ENCODE data around the gene TLCD4.
A peak's percentile ranks its signal among the peaks of the same experiment; 100 is the strongest.

TLCD4 gene

DNA sequence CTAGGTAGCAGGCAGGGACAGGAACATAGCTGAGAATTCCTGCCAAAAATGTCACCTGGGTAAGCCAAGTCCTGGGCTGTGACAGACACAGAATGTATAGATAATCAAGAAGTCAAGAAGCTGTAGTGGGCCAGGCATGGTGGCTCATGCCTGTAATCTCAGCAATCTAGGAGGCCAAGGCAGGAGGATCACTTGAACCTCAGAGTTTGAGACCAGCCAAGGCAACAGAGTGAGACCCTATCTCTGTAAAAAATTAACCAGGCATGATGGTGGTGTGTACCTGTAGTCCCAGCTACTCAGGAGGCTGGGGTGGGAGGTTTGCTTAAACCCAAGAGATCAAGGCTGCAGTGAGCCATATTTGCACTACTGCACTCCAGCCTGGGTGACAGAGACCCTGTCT lies 41.1 kb upstream of the TLCD4 start:
- no peaks in the 10 kb centered on the region for H3K9me3 ChIP-seq (ENCODE audit: insufficient read depth, low read length)
- H3K9ac ChIP-seq (ENCODE audit: low read length), result no peak overlapping the region
- no peaks in the 10 kb centered on the region for H3K36me3 ChIP-seq (replicated peaks; ENCODE audit: low read depth, low read length)
- H3K4me2 ChIP-seq (ENCODE audit: low read length), result no peak overlapping the region
- H3K27me3 ChIP-seq (ENCODE audit: low read depth, low read length), result 0 out of 2 replicates have a peak, but pooled peaks cover 4% of the 10 kb centered on the region
- no peak overlapping the region for H3K27ac ChIP-seq (ENCODE audit: low read length)
- H2AFZ ChIP-seq (ENCODE audit: low read depth, low read length), result no peak overlapping the region
- H3K79me2 ChIP-seq (ENCODE audit: low read length), result no peaks in the 10 kb centered on the region
- no peaks in the 10 kb centered on the region for H4K20me1 ChIP-seq (ENCODE audit: insufficient read depth, low read length)
- H3K4me1 ChIP-seq (ENCODE audit: low read length), result peaks cover 10% of the 10 kb centered on the region
- no peak overlapping the region for H3K4me3 ChIP-seq (ENCODE audit: low read length)
- TF ChIP-seq EZH2phosphoT487 (IDR thresholded peaks at IDR 0.05; ENCODE audit: low read depth), result no peak
- TF ChIP-seq, protein P1, sequence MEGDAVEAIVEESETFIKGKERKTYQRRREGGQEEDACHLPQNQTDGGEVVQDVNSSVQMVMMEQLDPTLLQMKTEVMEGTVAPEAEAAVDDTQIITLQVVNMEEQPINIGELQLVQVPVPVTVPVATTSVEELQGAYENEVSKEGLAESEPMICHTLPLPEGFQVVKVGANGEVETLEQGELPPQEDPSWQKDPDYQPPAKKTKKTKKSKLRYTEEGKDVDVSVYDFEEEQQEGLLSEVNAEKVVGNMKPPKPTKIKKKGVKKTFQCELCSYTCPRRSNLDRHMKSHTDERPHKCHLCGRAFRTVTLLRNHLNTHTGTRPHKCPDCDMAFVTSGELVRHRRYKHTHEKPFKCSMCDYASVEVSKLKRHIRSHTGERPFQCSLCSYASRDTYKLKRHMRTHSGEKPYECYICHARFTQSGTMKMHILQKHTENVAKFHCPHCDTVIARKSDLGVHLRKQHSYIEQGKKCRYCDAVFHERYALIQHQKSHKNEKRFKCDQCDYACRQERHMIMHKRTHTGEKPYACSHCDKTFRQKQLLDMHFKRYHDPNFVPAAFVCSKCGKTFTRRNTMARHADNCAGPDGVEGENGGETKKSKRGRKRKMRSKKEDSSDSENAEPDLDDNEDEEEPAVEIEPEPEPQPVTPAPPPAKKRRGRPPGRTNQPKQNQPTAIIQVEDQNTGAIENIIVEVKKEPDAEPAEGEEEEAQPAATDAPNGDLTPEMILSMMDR (IDR thresholded peaks at IDR 0.05; ENCODE audit: low read depth, low read length), result no peak

DNA sequence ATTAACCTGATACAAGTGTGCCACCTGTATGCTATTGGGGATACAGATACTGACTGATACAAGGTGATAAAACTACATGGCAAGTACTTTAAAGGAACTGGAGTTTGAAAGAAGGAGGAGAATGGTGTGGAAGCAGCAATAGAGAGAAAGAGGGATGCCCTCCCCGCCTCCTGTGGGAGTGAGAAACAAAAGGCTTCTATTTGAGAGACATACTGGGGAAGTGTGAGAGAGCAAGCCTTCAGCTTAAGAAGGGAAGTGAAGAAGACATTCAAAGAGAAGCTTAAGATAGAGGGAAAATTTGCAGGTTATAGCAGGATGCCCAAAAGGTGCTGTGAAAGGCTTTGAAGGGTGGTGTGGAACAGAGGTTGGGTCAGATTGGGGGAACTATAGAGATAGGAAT lies 36.7 kb upstream of the TLCD4 start:
- Histone ChIP-seq H3K79me2 (ENCODE audit: low read length) (no peaks in the 10 kb centered on the region), H3K9me3 (ENCODE audit: insufficient read depth, low read length) (no peaks in the 10 kb centered on the region), H2AFZ (ENCODE audit: low read depth, low read length) (no peak overlapping the region), H3K9ac (ENCODE audit: low read length) (no peak overlapping the region), H3K27me3 (ENCODE audit: low read depth, low read length) (0 out of 2 replicates have a peak, but pooled peaks cover 4% of the 10 kb centered on the region), H3K36me3 (replicated peaks; ENCODE audit: low read depth, low read length) (no peaks in the 10 kb centered on the region), H3K4me3 (ENCODE audit: low read length) (no peak overlapping the region), H3K4me2 (ENCODE audit: low read length) (no peak overlapping the region), H4K20me1 (ENCODE audit: insufficient read depth, low read length) (no peaks in the 10 kb centered on the region), H3K4me1 (ENCODE audit: low read length) (peaks cover 10% of the 10 kb centered on the region; the same call in 1 of the 2 replicates), H3K27ac (ENCODE audit: low read length) (no peak overlapping the region)
- TF ChIP-seq, protein P1 (IDR thresholded peaks at IDR 0.05; ENCODE audit: low read depth, low read length), result no peak
- TF ChIP-seq EZH2phosphoT487 (IDR thresholded peaks at IDR 0.05; ENCODE audit: low read depth), result no peak

DNA sequence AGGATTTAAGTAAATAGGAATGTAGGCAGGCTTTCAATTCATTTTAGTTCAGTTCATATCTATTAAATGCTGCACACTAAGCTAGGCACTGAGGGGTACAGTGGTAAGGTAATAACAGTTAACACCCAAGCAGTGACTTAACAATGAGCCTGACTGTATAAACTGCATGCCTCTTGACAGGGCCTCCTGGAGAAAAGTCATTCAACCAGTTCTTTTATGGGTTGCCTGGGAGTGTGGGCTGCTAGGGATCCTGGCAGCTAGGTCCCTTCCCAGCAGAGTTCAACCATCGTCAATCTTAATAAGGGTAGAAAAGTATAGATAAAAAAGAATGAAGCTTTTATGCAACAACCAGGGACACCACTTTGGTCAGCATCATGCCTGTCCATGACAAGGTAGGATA lies 36.3 kb upstream of the TLCD4 start:
- Histone ChIP-seq H3K4me3 (ENCODE audit: low read length) (no peak overlapping the region), H3K9ac (ENCODE audit: low read length) (no peak overlapping the region), H3K4me2 (ENCODE audit: low read length) (no peak overlapping the region), H2AFZ (ENCODE audit: low read depth, low read length) (no peak overlapping the region), H3K27ac (ENCODE audit: low read length) (no peak overlapping the region), H3K79me2 (ENCODE audit: low read length) (no peaks in the 10 kb centered on the region), H3K4me1 (ENCODE audit: low read length) (peaks cover 10% of the 10 kb centered on the region; the same call in 1 of the 2 replicates), H3K9me3 (ENCODE audit: insufficient read depth, low read length) (no peaks in the 10 kb centered on the region), H3K27me3 (ENCODE audit: low read depth, low read length) (0 out of 2 replicates have a peak, but pooled peaks cover 4% of the 10 kb centered on the region), H3K36me3 (replicated peaks; ENCODE audit: low read depth, low read length) (no peaks in the 10 kb centered on the region), H4K20me1 (ENCODE audit: insufficient read depth, low read length) (no peaks in the 10 kb centered on the region)
- TF ChIP-seq, protein P1 (IDR thresholded peaks at IDR 0.05; ENCODE audit: low read depth, low read length), result no peak
- TF ChIP-seq EZH2phosphoT487 (IDR thresholded peaks at IDR 0.05; ENCODE audit: low read depth), result no peak

DNA sequence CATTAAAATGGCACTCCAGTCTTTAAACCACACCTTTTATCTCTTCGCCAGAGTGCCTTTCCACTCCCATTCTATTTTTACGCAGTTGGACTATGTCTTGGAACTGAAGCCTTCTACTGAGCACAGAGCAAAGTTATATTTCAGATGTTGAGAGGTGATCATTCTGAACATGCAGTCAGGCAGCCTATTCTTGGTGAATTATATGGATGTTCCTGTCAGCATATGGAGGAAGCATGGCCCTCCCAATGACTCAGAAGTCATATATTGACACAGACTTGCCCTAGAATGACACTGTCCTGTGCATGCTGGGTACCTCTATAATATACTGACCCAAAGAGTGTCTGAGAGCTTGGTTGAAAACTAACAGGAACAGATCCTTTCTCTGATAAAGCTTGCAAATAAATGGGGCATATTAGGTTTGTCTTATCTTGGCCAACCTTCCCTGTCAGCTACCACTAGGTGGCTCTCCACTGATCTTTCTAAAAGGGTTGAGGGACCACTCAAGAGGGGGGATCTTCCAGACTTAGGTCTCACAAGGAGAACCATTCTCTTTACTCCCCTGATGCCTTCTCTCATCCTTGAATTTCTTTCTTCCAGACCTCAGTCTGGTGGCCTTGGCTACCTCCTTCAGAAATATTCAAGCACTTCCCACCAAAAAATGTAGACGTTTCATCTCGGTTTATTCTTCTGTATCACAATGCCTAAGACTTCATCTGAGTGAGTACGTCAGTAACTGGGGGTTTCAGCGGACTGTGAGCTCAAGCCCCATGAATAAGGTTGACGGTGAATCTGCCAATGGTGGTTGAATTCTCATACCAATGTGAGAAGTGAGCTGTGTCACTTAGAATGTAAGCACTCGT lies 32.6 kb upstream of the TLCD4 start:
- no peaks in the 10 kb centered on the region for H3K79me2 ChIP-seq (ENCODE audit: low read length)
- peaks cover 20% of the 10 kb centered on the region for H3K4me1 ChIP-seq (ENCODE audit: low read length)
- H3K27me3 ChIP-seq (ENCODE audit: low read depth, low read length), result 0 out of 2 replicates have a peak, but pooled peaks cover 7% of the 10 kb centered on the region
- H3K9ac ChIP-seq (ENCODE audit: low read length), result peak overlapping the region; percentile 35; the same call in 1 of the 2 replicates
- no peaks in the 10 kb centered on the region for H3K9me3 ChIP-seq (ENCODE audit: insufficient read depth, low read length)
- no peaks in the 10 kb centered on the region for H3K36me3 ChIP-seq (replicated peaks; ENCODE audit: low read depth, low read length)
- H4K20me1 ChIP-seq (ENCODE audit: insufficient read depth, low read length), result no peaks in the 10 kb centered on the region
- H3K27ac ChIP-seq (ENCODE audit: low read length), result no peak overlapping the region
- TF ChIP-seq, protein P1 (IDR thresholded peaks at IDR 0.05; ENCODE audit: low read depth, low read length), result peak; percentile 81
- TF ChIP-seq EZH2phosphoT487 (IDR thresholded peaks at IDR 0.05; ENCODE audit: low read depth), result no peak
- H3K4me2 ChIP-seq (ENCODE audit: low read length), result peak overlapping the region; percentile 82
- H2AFZ ChIP-seq (ENCODE audit: low read depth, low read length), result peak overlapping the region; percentile 97
- H3K4me3 ChIP-seq (ENCODE audit: low read length), result peak overlapping the region; percentile 67
